Posterior vena cava (tissue), 2 donors: ENCODE results near the gene BNIP5. TPM values are rescaled to one million over a fixed set of nuclear protein-coding genes. Genes with fewer than 3 reads are reported as not detected.

Experiments
- DNase-seq: peaks from one replicate; pipeline ENCODE4 v3.0.0-alpha.2; 2020; ENCODE audit warnings: low spot score
- intact Hi-C, 2 donors: fragments of 100-400 bp; cut with DNase I; formaldehyde crosslinking; loops; one replicate each; pipeline versions ENCODE4 v1.14.1 to v1.14.2; 2022 to 2023
- total RNA-seq, 2 donors: library from RNA; stranded (reverse); fragmentation: NEBNext Ultra II Directional; extraction: Animal tissue kit (Norgen Biotek cat#: 25700); gene quantifications; one replicate each; pipeline ENCODE4 v1.2.1, GENCODE V29; 2021
- donor health status: DM: yes; HTN: yes; CAD: no.
- donor health status: DM: yes; HTN: yes; CAD: no.

The BNIP5 gene
- total RNA-seq, 2 donors from 2014 or later, result not detected

GRCh38 chr6:36313649-36313936 is 23.1 kb downstream of the BNIP5 start:
- peak; percentile 24 for DNase-seq
- intact Hi-C loops, result no loop called here

- DNase-seq, result peak; percentile 77
- intact Hi-C loops, result no loop called here
These were observed 23.6 kb downstream of the BNIP5 start for GRCh38 chr6:36312854-36313648.

DNA sequence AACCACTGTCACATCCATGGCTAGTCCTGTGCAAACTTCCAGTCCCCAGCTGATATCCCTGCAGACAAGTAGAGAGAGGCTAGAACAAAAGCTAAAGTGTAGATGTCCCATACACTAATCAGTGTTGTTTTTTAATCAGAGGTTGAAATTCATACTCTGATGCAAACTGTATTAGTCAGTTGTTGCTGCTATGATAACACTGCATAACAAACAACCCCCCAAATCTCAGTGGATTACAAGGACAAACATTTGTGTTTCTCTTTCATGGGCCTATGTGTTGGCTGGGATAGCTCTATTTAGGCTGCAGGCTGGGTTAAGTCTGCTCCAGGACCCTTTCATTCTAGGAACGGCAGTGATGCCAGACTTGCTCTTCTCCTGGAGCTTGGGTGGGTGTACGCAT is 26.8 kb downstream of the BNIP5 start:
- peak; percentile 8 for DNase-seq
- intact Hi-C loops, result loop anchor here in 1 of 2 donors (10.0 kb wide), 1 partner anchor 55 kb away; no protein-coding TSS in a partner anchor

DNA sequence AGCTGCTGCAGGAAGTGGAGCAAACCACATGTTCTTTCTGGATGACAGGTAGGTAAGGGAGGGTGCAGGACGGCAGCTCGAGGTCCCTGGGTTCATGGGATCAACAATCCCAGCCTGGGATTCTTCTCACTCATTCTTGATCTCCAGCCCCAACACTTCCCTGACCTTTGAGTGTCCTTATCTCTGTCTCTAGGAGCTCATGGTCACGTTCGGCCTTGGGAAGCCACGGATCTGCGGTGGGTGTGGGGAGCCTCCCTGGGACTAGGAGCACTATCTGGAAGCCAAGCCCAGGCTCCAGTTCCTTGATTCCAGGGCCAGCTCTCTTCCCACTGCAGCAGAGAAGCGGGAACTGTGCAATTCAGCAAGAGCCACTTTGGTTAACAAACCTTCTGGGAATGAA is 27.5 kb downstream of the BNIP5 start:
- DNase-seq, result no peak
- intact Hi-C loops, result loop anchor here in 1 of 2 donors (10.0 kb wide), 1 partner anchor 56 kb away; no protein-coding TSS in a partner anchor

DNA sequence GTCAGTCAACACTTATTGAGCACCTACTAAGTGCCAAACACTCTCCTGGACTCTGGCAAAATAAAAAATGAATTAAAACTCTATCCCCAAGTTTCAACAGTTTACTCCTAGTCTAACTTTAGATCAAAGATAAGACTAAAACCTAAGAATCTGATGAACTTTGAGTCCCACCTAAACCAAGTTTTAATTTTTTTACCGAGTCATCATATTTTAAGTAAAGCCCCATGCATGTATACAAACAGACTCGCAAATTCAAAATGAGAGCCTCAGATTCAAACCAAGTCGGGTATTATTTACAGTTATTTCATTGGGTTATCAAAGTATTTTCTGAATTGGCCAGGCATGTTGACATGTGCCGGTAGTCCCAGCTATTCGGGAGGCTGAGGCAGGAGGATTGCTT is 28.2 kb downstream of the BNIP5 start:
- intact Hi-C loops, result loop anchor here in 1 of 2 donors (10.0 kb wide), 1 partner anchor 56 kb away; no protein-coding TSS in a partner anchor

DNA sequence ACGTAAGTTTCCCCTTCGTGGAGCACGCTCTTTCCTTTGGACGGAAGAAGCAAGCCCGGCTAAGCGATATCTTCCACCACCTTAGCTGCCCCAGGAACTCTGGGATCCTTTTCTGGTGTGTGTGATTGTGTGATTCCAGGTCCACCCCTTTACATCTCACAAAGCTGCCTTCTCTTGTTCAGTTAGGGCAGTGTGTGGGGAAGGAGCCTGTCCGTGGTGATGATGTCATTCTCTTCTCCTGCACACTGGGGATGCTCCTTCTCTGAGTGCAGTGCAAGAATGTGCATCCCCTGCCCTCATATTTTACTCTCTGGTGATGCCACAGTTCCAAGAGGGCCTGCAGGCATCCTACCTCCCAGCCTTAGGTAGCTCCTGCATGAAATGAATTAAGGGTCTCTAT is 30.3 kb downstream of the BNIP5 start:
- DNase-seq, result peak; percentile 3
- intact Hi-C loops, result loop anchor here in 1 of 2 donors (10.0 kb wide), 1 partner anchor 58 kb away; no protein-coding TSS in a partner anchor

More for the DNA sequence above, 28.2 kb downstream of the BNIP5 start:
- DNase-seq, result no peak

DNA sequence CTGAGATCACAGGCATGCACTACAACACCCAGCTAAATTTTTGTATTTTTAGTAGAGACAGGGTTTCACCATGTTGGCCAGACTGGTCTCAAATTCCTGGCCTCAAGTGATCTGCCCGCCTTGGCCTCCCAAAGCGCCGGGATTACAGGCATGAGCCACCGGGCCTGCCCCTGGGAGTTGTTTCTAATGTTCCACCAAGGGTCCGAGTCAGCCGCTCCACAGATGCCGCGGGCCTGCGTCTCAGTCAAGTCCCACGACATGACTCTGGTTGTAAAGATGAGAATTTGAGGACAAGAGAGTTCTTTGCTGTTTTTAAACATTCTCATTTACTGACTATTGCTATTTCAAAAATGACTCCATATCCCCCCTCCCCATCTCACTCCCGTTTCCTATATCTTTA is 30.8 kb downstream of the BNIP5 start:
- intact Hi-C loops, result loop anchor here in 1 of 2 donors (10.0 kb wide), 1 partner anchor 59 kb away; no protein-coding TSS in a partner anchor
- peak; percentile 73 for DNase-seq

DNA sequence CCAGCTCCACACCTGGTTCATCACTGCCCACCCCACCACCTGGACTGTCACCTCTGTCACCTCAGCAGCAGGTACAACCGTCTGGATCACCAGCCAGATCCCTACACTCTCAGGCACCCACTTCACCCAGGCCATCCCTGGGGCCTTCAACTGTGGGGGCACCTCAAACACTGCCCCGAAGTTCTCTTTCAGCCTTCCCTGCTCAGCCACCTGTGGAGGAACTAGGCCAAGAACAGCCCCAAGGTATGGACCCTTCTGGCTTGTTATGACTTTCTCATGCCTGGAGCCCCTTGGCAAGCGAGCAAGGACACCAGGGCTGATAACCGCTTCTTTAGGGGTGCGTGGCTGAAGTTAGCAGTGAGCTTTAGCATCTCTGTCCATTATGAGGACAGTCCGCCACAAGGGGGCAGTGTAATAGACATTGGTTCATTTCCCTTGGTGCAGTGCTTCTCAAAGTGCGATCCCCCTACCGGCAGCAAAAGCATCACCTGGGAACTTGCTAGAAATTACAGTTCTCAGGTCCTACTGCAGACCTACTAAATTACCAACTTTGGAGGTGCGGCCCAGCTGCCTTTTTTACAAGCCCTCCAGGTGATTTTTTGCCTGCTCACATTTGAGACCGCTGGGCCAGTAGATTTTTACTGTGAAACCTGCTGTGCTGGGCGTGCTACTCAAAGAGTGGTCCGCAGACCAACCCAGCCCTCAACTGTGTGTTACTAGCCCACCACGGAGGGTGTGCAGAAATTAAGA is 34.3 kb downstream of the BNIP5 start:
- DNase-seq, result peak; percentile 92
- intact Hi-C loops, result loop anchor here (5.0 to 10.0 kb wide), 2 partner anchors 55 to 62 kb away; no protein-coding TSS in a partner anchor

GRCh38 chr6:36301781-36302180 is 34.9 kb downstream of the BNIP5 start:
- intact Hi-C loops, result loop anchor here (5.0 to 10.0 kb wide), 2 partner anchors 56 to 63 kb away; no protein-coding TSS in a partner anchor
- peak; percentile 82 for DNase-seq

- intact Hi-C loops, result loop anchor here (5.0 to 10.0 kb wide), 2 partner anchors 56 to 64 kb away; no protein-coding TSS in a partner anchor
- DNase-seq, result peak; percentile 73
These were observed 35.5 kb downstream of the BNIP5 start for GRCh38 chr6:36301085-36301658.

GRCh38 chr6:36298027-36298426 is 38.7 kb downstream of the BNIP5 start:
- intact Hi-C loops, result no loop called here
- no peak for DNase-seq

DNA sequence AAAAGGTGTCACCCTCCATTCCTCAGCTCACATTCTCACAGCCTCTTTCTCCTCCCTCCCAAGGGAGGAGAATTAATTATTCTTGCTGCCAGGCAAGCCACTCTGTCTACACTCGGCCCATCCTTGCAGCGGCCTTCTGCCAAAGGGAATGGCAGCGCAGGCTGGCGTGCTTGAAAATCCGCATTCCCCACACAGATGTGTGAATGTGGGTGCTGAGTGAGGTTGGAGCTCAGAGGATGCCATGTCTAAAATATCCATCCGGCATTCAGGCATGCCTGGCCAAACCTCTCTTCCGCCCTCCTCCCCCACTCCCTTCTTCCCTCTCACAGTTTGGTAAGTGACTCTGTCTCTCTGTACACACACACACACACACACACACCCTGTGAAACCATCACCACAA is 39.2 kb downstream of the BNIP5 start:
- intact Hi-C loops, result no loop called here
- no peak for DNase-seq

DNA sequence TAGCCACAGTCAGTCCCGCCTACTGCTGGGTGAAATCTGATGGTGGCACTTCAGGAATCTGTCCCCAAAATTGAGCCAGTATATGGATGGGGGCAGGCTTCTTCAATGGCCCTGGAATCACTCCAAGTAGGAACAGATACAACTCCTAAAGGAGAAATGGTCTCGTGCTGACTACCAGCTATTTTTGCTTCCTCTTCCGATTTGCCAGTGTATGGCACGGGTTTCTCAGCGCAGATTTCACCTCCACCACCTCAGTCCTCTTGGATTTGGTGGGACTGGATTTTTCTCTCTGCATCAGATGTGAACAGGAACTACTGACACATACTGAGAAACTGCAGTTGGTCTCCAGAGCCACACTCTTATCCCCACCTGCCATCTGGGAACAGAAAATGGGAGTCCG is 39.6 kb downstream of the BNIP5 start:
- intact Hi-C loops, result no loop called here
- DNase-seq, result no peak

DNA sequence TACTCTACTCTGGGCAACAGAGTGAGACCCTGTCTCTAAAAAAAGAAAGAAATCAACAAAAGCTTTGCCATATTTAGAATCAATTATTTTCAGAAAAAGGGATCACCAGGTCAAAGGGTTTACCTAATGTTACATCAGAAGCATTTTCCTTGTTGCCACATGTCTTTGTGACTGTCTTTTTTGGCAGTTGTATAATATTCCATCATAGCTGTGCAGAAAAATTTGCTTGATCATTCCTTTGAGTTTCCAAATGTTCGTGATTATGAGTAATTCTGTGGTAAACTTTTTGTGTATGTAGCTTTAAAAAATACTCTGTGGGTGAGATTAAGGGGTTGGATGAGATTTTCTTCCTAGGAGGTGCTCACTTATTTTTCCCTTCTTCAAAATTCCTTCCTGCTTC is 40.4 kb downstream of the BNIP5 start:
- DNase-seq, result no peak
- intact Hi-C loops, result no loop called here

- intact Hi-C loops, result no loop called here
- no peak for DNase-seq
These were observed 44.5 kb downstream of the BNIP5 start for GRCh38 chr6:36292170-36292569.

DNA sequence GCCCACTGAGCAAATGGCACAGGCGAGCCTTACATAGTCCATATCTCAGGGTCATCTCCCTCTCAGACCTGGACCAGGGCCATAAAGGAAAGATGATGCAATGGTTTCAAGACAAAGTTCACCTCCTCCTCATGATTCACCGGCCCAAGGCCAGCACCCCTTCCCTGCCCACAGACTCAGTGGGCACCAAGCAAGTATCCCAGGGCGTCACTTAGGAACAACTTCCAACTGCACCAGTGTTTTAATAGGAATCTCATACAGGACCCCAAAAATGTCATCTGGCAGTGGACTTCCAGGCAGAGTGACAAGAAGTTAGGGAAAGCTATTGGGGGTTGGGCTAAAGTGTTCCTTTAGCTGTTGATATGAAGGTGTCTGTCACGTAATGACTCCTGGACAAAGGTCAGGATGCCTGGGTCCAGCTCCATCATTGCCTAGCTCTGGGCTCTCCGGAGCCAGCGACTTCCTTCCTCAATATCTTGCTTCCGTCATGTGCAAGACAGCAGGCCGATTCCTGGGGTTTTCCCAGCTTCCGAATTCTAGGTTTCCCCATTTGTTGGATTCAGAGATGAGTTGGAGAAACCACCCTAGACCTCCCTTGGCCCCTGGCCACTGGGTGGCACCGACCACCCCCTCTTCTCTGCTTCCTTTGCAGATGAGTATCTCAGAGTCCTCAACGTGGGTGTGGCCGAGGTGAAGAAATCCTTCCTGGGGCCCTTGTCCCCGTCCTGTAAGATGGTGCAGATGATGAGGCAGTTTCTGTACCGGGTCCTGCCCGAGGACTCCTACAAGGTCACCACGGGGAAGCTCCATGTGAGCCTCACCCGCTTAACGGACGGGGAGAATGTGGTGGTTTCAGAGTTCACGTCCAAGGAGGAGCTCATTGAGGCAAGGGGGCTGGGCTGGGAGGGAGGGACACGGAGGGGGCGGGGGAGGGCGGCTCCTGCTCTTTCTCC is 45.7 kb downstream of the BNIP5 start:
- no peak for DNase-seq
- intact Hi-C loops, result no loop called here

DNA sequence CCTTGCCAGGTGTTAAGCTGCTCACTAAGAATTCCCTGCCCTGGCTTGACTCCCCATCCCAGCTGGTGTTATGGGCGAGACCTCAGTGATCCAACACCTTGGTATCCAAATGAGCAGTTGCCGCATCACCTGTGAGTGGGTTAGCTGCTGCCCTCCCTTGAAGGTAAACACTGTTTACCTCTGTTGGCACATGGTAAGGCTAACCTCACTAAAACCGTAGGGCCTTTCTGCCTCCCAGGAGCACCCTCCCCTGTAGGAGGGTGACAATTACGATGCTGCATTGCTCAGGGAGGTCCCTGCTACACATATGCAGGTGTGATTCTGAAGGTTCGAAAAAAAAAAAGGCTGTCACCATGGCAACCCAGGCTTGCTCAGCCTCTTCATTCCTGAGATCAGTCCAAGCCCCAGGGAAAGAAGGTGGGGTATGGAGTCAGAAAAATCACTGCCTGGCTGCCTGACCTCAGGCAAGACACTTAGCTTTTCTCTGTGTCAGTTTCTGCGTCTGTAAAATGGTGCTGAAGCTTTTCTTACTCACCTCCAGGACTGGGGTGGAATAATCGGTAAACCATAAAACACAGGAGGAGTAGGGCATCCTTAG is 47.3 kb downstream of the BNIP5 start:
- no peak for DNase-seq
- intact Hi-C loops, result no loop called here

DNA sequence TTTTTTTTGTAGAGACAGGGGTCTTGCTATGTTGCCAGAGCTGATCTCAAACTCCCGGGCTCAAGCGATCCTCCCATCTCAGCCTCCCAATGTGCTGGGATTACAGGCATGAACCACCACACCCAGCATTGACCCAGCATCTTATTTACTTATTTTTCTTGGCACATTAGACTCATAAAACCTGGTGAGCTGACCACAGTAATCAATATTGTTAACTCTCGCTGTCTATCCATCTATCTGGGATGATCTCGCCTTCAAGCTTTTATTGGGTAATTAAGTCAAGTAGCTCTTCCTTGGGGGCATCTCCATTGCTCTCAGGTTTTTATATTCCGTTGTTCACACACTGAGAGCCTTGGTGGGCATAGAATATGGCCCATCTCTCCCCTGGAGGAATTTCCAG is 49.8 kb downstream of the BNIP5 start:
- no peak for DNase-seq

More for the DNA sequence above, 49.8 kb downstream of the BNIP5 start:
- intact Hi-C loops, result no loop called here
